Psoas muscle (tissue), 8 donors: Measurements from ENCODE around the gene CCDC6. TPM values are rescaled to one million over a fixed set of nuclear protein-coding genes. Genes with fewer than 3 reads are reported as not detected.

Experiments
- ATAC-seq, 4 donors: fragments of 200-7000 bp; cut with Tn5 transposase; one replicate each; pipeline ENCODE4 v1.9.1; 2020; ENCODE audit warnings: moderate library complexity in 3 of 4, mild to moderate bottlenecking in 2 of 4
- DNase-seq, 2 donors: peaks; one replicate each; pipeline ENCODE4 v3.0.0-alpha.2; 2020
- H3K27ac ChIP-seq: fragments of 200-600 bp; one replicate; pipeline ENCODE4 v1.8.0; 2022
- H3K27me3 ChIP-seq, 3 donors: fragments of 200-600 bp in 1 of 3; one replicate each; pipeline versions ENCODE4 v1.6.1 to v1.8.0; 2013 to 2022; ENCODE audit warnings: low read length in 2 of 3, mild to moderate bottlenecking in 2 of 3, moderate library complexity in 1 of 3; ENCODE audit not compliant: insufficient read depth in 3 of 3
- H3K36me3 ChIP-seq, 2 donors: fragments of 200-600 bp in 1 of 2; one replicate each; pipeline versions ENCODE4 v1.6.1 to v1.8.0; 2013 to 2022; ENCODE audit warnings: low read depth in 1 of 2, mild to moderate bottlenecking in 1 of 2, moderate library complexity in 1 of 2; ENCODE audit not compliant: insufficient read depth in 1 of 2
- H3K4me1 ChIP-seq: fragments of 200-600 bp; one replicate; pipeline ENCODE4 v1.8.0; 2022
- H3K4me3 ChIP-seq: fragments of 200-600 bp; one replicate; pipeline ENCODE4 v1.8.0; 2022; ENCODE audit warnings: mild to moderate bottlenecking
- H3K9me3 ChIP-seq: fragments of 200-600 bp; one replicate; pipeline ENCODE4 v1.8.0; 2022
- CTCF ChIP-seq: fragments of 200-600 bp; IDR thresholded peaks from one replicate; pipeline ENCODE4 v1.8.0; 2022; ENCODE audit warnings: antibody characterized with exemption
- WGBS, 3 donors: extraction: QIAGEN DNeasy Blood & Tissue Kit; methylation state at CpG; one replicate each; pipeline versions ENCODE4 v1.1.6 to v1.1.7; 2013; 5-methylcytosine and 5-hydroxymethylcytosine counted together
- intact Hi-C, 2 donors: fragments of 100-400 bp; cut with DNase I; formaldehyde crosslinking; loops; one replicate each; pipeline versions ENCODE4 v1.11.0 to v1.14.2; 2022
- polyA plus RNA-seq, 3 donors: library from polyadenylated mRNA; stranded (reverse); fragments of 200-250 nt; gene quantifications; one replicate each; pipeline ENCODE4 v1.2.3, GENCODE V29; 2013
- total RNA-seq, 4 donors: library from RNA; stranded (reverse); fragmentation: NEBNext Ultra II Directional in 2 of 4; extraction: Animal tissue kit (Norgen Biotek cat#: 25700) in 2 of 4; gene quantifications; one replicate each; pipeline versions ENCODE4 v1.2.1 to v1.2.4, GENCODE V29; 2021 to 2023
- donor health status: healthy with polysubstance abuse.
- donor health status: DM: no; HTN: no; CAD: no; lungs with moderate emphysema.
- donor health status: Bipolar disorder and iron deficiency.
- donor health status: healthy.
- donor health status: DM: yes; HTN: yes; CAD: no.
- donor health status: DM: no; HTN: no; CAD: no.
- donor health status: DM: no; HTN: no; CAD: no.
- donor health status: DM: yes; HTN: yes; CAD: no.

Gene CCDC6
- total and polyA plus RNA-seq, 7 donors: 9.2 to 40.1 (median 16.2) TPM

DNA sequence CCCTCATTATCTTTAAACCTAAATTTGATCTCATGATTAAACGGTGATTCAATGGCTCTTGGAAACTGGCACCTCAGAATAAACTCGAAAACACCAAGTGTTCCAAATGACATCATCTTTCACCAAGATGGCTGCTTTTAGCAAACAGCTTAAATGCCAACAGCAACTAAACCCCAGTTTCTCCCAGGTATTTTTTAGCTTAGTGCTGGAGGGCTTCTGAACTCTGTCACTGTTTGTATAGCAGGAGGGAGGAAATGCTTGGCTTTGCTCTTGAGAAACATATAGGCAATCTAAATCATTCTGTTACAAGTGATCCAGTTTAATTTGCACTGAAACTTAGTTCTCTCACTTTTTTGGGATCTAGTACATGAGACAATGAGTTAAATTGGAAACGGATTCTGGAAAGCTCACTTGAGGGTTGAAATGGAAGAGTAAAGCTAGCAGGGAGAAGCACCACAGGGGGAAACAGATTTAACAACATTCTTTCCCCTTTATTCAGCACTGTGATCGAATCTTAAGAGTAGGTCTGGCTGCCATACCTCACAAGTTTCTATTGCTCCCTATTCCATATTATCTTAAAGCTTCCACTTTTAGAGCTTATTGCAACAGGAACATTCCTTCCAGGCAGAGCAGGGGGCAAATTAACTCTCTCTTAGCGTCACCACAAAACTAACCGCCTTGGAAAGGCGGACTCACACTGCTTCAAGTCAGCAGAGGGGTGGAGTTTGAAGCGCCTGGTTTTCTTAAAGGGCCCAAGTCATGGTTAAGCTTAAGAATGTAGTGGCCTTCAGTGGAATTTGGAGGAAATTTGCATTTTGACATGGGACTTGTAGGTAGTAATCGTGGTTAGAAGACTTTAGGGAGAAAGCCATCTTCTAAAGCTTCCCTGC lies 1.8 kb upstream of the CCDC6 start:
- Histone ChIP-seq H3K4me1 (peaks cover 26% of the 10 kb centered on the region), H3K9me3 (no peaks in the 10 kb centered on the region), H3K4me3 (peak overlapping the region; percentile 98), H3K36me3 (no peaks in the 10 kb centered on the region), H3K27ac (peak overlapping the region; percentile 97), H3K27me3 (no peaks in the 10 kb centered on the region)
- intact Hi-C loops: loop anchor here (2.0 to 5.0 kb wide), 5 partner anchors 35 to 281 kb away; no protein-coding TSS in a partner anchor
- no peak for TF ChIP-seq CTCF
- WGBS, 3 donors: 5 to 13% (median 7%) methylated on average over 9 of the region's 9 CpGs
- ATAC-seq (peak in 2 of 4 donors; percentile 30 to 35), DNase-seq (peak in 1 of 2 donors; percentile 33)

DNA sequence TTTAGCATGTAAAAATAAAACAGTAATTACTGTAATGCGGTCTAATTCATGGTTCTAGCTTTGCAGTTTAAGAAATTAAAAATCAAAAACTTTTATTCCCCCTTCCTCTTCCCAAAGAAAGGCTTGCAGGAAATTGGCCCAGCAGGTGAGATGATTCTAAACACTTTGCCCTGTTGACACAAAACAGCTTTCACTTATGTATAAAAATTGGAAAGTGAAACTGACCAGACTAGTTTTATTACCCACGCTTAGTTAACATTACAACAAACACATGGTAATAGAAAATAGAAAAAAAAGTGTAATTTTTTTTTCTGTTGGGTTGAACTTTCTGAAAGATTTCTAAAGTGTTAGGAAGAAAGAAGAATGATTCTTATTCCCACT lies 1.2 kb upstream of the CCDC6 start:
- H3K9me3 ChIP-seq: no peaks in the 10 kb centered on the region
- ATAC-seq (no peak), DNase-seq (no peak)
- no peaks in the 10 kb centered on the region for H3K36me3 ChIP-seq
- 56 to 70% (median 60%) methylated on average over 2 of the region's 2 CpGs for WGBS, 3 donors
- no peaks in the 10 kb centered on the region for H3K27me3 ChIP-seq
- no peak for TF ChIP-seq CTCF
- intact Hi-C loops: loop anchor here (2.0 to 5.0 kb wide), 5 partner anchors 35 to 280 kb away; no protein-coding TSS in a partner anchor
- H3K4me1 ChIP-seq: peaks cover 27% of the 10 kb centered on the region
- H3K27ac ChIP-seq: peak overlapping the region; percentile 97
- H3K4me3 ChIP-seq: peak overlapping the region; percentile 98

GRCh38 chr10:59905731-59906416 lies 482 bp downstream of the CCDC6 start:
- ATAC-seq (peak in 2 of 4 donors; percentile 1 to 13), DNase-seq (peak; percentile 23 to 53)
- Histone ChIP-seq H3K27me3 (no peaks in the 10 kb centered on the region), H3K27ac (peak overlapping the region; percentile 97), H3K9me3 (no peaks in the 10 kb centered on the region), H3K4me1 (peaks cover 35% of the 10 kb centered on the region), H3K4me3 (peak overlapping the region; percentile 98), H3K36me3 (no peaks in the 10 kb centered on the region)
- TF ChIP-seq CTCF: no peak
- WGBS, 3 donors: 0 to 1% (median 0%) methylated on average over 35 to 56 of the region's 56 CpGs
- intact Hi-C loops: loop anchor here (2.0 to 5.0 kb wide), 5 partner anchors 33 to 279 kb away; no protein-coding TSS in a partner anchor

DNA sequence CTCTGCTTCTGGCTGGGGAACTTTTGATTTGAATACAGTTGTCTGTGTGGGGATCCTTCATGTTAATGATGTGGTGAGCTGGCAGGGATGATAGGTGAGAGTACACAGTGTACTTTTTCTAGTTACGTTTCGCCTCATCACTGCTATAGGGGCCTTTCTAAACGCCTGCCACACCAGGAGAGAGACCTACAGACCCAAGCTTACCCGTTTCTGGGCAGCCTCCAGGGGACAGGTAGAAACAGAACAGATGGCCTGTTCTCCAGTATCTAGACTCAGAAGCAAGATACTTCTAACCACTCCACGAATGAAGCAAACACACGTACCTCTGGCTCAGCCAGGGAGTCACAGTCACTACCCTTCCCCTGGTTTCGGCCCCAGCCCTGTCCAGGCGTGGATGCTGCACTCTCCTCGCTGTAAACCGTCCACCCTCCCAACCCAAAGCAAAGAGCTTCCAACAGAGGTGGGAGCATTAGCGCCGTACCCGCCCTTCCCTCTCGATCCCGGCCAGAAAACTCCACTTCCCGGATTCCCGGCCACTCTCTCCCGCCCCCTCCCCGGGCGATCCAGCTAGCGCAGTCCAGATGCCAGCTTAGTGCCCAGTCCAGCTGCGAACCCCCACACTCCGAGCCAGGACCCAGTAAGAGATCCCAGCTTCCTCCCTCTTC lies 1.2 kb downstream of the CCDC6 start:
- DNase-seq (peak; percentile 30 to 60), ATAC-seq (peak in 2 of 4 donors; percentile 10 to 35)
- peak overlapping the region; percentile 98 for H3K4me3 ChIP-seq
- H3K4me1 ChIP-seq: peaks cover 36% of the 10 kb centered on the region
- no peaks in the 10 kb centered on the region for H3K9me3 ChIP-seq
- peak overlapping the region; percentile 97 for H3K27ac ChIP-seq
- H3K27me3 ChIP-seq: no peaks in the 10 kb centered on the region
- TF ChIP-seq CTCF: no peak
- intact Hi-C loops: loop anchor here (5.0 kb wide), 3 partner anchors 53 to 278 kb away; no protein-coding TSS in a partner anchor
- no peaks in the 10 kb centered on the region for H3K36me3 ChIP-seq
- 2 to 5% (median 3%) methylated on average over 22 to 23 of the region's 23 CpGs for WGBS, 3 donors
